ENCODE measurements around the gene FGFR1OP2. TPM values are rescaled to one million over a fixed set of nuclear protein-coding genes. Genes with fewer than 3 reads are reported as not detected.

Gene FGFR1OP2
- total RNA-seq, 1 donor from 2014 or later = 81.9 TPM

Other genes starting within 250 kb of the FGFR1OP2 start
- 71.7 TPM for gene ITPR2, start 105.3 kb upstream of the FGFR1OP2 start, total RNA-seq
- gene INTS13, start 489 bp upstream of the FGFR1OP2 start, total RNA-seq = 13.9 TPM
- 58.9 TPM for gene TM7SF3, start 75.9 kb downstream of the FGFR1OP2 start, total RNA-seq
- 67.7 TPM for gene MED21, start 84.1 kb downstream of the FGFR1OP2 start, total RNA-seq
- not detected for gene C12orf71, start 144.1 kb downstream of the FGFR1OP2 start, total RNA-seq

All from sciatic nerve (tissue), 1 donor.